Hematopoietic multipotent progenitor cell treated with erythropoietin and hydrocortisone succinate and interleukin-3 and kit ligand, for 4 days (in vitro differentiated cells): ENCODE measurements around the gene PIP5KL1.

Experiments
- DNase-seq: peaks from one replicate; pipeline ENCODE4 v3.0.0-alpha.2; 2015

Gene PIP5KL1, protein sequence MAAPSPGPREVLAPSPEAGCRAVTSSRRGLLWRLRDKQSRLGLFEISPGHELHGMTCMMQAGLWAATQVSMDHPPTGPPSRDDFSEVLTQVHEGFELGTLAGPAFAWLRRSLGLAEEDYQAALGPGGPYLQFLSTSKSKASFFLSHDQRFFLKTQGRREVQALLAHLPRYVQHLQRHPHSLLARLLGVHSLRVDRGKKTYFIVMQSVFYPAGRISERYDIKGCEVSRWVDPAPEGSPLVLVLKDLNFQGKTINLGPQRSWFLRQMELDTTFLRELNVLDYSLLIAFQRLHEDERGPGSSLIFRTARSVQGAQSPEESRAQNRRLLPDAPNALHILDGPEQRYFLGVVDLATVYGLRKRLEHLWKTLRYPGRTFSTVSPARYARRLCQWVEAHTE

GRCh38 chr9:127930231-127931091 lies at the start of gene PIP5KL1:
TSS of gene PIP5KL1 (minus strand) at chr9:127930777. CDS start at chr9:127930752, 25 bp downstream.
- peak; percentile 85 for DNase-seq

- peak; percentile 37 for DNase-seq
Measured at GRCh38 chr9:127980060-127980705, 49.6 kb upstream of the PIP5KL1 start.

DNA sequence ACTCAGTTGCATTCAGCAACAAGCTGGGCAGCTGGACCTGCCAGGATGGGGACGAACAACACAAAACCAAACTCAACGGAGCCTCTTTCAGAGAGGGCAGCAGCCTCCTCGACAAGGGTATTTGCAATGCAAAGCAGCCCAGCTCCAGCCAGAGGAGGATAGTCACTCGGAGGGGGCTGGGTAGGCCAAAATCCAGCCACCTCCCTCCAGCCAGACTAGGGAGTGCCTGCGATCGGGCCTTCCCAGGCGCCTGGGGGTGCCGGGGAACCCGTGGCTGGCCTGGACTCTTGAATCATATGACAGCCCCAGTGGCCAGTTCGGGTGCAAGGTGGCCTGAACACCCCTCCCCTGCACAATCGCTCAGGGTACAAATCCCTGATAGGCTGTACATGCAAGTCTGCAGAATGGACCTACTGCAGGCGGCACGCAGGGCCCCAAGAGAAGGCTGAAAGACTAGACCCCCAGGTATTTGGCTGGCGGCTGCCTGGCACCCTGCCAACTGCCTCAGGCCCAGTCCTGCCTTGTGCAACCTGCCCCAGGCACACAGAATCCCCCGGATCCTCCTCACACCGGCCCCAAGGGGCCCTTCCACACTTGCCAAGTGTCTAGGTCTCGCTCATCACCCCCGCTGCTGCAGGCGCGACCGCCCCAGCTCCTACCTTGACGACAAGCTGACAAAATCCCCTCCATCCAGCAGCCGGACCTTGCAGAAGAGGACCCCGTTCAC lies 48.9 kb upstream of the PIP5KL1 start:
- DNase-seq = peak; percentile 50

DNA sequence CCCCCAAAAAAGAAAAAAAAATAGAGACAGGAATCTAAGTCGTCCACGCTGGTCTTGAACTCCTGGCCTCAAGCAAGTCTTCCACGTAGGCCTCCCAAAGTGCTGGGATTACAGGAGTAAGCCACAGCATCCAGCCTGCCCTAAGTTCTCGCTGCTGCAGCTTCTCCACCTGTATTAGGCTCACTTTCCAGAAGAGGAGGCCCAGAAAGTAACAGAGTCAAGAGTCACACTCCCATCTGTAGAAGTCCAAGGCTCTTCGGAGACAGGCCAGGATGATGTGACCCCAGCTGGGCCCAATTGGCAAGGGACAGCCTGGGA lies 48.4 kb upstream of the PIP5KL1 start:
- no peak for DNase-seq

DNA sequence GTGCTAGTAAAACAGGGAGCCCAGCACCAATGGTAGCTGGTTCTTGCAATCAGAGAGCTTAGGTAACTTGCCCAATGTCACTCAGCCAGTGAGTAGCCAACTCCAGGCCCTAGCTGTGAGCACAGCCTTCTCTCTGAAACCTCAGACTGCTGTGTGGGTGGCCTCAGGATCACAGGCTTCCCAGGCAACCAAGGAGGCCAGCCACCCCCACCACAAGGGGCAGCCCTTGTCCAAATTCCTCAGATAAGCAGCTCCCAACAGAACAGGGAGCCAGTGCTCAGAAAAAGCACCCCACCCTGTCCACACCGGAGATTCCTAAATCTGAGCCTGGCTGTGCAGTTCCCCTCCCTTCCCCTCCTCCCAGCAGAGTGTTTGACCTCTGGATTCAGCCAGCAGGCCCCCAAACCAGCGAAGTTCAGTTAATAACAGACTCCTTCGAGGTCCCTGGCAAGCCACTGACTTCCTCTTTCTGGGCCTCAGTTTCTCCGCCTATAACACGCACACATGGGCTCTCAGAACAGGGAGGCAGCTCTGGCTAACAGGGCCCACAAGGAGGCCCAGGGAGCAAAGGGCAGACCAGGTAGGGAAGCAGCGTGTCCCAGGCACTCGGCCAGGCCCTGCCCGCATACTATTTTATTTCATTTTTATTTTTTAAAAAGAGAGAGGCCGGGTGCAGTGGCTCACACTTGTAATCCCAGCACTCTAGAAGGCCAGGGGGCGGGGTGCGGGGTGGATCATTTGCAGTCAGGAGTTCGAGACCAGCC lies 47.5 kb upstream of the PIP5KL1 start:
- DNase-seq = peak; percentile 49

DNA sequence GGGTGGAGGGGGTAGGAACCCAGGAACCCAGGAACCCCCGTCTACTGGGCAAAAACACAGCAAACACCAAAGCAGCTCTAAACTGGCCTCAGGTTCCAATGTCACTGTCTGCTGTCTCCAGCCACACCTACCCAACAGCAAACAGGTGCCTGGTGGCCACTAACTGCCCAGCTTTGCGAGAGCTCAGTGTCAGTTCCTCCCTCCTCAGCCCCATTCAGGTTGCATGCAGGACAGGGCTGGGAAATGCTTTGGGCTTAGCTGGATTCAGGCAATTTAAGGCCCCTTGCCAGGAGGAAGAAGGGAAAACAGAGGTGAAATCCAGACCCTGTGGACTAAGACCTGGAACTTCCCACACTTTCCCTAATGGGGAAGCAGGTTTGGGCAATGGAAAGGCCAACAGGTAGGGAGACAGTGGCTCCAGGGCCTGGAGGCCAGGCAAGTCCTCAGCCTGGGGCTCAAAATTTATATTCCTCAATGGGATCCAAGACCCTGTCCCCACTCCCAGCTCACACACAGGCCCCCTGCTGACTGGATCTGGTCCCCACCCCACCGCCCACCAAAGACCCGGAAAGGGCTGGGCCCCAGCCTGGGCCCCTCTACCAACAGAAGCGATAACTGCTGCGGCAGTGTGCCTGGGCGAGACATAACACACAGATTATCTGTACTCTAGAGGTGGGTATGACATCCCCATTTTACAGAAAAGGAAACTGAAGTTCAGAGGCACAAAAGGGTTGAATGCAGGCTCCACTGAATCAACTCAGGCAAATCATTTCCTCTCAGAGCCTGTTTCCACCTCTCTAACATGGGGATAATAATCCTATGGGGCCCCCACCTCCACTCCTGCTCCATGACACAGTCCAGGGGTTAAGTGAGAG lies 46.7 kb upstream of the PIP5KL1 start:
- no peak for DNase-seq

- no peak for DNase-seq
Measured at GRCh38 chr9:127976498-127976897, 45.9 kb upstream of the PIP5KL1 start.

DNA sequence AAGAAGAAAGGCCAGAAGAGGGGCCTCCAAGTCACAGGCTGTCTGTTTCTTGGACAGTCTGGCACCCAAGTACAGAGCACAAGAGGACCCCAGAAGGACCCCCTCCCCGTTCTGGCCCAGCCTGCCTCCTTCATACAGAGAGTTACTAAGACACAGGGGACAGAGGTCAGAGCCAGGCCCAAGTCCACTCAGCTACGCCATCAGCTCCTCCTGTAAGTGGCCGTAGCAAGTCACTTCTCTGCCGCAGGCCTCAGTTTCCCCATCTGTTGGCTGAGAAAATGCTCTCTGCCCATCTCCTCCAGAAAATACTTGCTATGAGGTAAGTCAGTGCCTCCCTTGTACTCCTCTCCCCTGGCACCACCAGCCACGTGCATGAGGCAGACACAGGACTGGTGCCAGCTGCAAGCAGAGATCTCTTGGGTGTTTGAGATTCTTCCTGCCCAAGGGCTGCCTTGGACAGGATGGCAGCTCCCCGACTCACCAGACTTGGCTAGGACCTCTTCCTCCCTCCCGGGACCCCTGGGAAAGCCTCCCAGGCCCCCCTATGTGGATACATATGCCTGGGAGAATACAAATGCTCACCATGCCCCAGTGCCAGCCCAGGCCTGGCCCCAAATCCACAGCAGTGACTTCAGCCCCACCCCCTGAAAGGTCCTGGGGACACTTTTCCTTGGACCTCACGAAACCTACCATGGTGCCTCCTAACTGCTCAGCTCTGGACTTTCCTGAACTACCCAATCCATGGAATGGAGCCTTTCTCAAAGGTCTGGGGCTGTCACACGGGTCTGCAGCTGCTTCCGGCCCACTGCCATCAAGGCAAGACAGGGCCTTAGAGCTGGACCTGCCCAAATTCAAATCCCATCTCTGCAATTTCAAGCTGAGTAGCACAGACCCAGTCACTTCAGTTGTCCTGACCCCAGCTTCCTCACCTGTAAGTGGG lies 45.1 kb upstream of the PIP5KL1 start:
- no peak for DNase-seq

DNA sequence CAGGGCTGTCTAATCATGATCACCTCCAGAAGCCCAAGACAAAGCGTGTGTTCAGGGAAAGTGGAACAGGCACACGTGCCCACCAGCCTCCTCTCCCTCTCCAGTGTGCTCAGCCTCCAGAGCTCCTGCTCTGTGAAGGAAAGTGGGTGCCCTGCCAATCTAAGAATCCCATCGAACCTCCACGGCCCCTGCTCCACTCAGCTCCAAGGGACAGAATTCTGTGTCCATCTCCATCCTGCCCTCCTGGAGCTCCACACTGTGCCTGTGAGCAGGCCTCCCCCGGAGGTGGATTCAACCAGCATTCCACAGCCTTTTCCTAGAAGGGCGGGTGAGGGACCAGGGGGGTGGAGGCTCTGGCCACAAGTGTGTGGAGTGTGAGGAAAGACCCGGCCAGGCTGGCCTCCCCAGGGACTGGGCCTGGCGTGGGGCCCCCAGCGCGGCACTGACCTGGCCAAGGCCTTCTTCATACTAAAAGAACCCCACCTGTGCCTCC lies 44.2 kb upstream of the PIP5KL1 start:
- no peak for DNase-seq

DNA sequence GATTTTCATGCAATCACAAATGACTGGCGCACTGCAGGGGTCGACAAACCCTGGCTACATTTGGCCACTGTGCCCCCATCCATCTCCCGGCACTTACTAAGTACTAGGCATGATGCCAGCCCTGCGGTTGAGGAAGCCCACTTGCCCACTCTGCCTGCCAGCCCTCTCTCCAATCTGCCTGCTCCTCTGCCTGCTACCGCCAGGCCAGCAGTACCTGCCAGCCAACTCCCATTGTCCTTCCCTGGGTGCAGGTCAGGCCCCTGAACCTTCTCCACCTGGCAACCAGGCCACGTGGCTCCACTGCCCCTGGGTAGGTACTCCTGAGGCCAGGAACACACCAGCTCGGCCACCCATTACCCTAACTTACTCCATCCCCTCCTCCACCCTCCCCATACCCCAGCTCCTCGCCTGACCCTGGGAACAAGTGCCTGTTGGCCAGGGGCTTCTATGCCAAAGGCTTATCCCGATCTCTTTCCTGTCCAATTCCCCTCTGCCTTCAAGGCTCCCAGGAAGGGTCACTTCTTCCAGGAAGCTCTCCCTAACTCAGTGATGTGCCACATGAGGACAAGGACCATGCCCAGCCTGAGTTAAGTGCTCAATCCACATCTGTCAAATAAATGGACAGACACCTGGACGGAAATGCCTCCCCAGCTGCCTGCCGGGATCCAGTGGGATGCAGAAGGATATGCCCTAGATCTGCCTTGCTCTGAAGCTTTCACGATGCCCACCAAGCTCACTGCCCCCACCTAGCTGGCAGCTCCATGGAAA lies 43.6 kb upstream of the PIP5KL1 start:
- DNase-seq = no peak

- no peak for DNase-seq
Measured at GRCh38 chr9:127973169-127974000, 42.8 kb upstream of the PIP5KL1 start.

DNA sequence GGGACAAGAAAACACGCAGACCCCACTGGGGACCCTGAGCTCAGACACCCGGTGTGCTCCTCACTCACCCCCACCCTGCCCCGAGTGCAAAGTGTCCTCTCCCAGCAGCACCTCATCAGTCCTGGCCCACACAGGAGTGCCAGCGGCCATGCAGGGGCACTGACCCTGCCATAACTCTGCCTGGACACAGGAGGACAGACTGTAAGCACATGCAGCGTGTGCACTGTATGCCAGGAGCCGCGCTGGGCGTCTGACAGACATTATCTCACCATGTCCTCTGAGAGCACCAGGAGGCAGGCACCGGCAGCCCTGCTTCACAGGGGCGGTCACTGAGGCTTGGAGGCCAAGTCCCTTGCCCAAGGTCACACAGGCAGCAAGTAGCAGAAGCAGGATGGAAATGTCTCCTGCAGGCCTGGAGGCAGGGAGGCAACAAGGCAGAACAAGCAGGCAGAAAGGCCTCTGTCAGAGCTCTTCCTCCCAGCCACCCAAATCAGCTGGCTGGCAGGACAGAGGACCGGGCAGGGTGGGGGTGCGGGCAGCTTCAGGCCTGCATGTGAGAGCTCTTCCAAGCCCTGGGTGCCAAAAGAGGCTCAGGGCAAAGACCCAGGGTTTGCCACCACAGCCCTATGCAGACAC lies 41.8 kb upstream of the PIP5KL1 start:
- DNase-seq = no peak

GRCh38 chr9:127971357-127972235 lies 41.0 kb upstream of the PIP5KL1 start:
- peak; percentile 58 for DNase-seq

- DNase-seq = no peak
Measured at GRCh38 chr9:127970401-127971313, 40.1 kb upstream of the PIP5KL1 start.

DNA sequence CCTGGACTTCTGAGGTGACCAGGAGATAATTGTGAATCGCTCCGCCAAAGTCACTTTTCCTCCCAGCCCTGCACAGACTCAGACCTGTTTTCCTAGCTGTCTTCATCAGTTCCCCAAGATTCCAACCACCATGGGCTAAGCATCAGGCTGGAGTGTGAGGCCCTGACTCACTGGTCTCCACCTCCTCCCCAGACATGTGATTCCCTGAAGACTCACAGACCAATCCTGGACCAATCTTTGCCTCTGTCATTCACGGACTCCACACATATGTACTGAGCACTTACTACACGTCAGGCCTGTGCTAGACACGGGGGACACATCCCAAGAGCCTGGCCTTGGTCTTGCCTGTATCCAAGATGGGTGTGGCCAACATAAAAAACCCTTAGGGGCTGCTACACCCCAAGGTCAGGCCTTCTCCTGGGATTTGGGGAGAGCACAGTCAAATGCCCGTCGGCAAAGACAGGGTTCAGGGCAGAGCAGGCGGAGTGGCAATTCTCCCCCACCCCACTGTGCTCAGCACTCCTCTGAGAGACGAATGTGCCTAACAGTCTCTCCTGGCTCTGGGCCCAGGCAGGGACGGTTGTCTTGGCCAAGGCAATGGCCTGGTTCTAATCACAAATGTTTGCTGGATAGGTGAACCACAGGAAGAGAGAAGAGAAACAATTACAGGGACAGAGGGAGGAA lies 38.3 kb upstream of the PIP5KL1 start:
- DNase-seq = no peak
